Measurements from ENCODE around the gene RAB3GAP1. TPM values are rescaled to one million over a fixed set of nuclear protein-coding genes. Genes with fewer than 3 reads are reported as not detected.
"Not testable (repeated sequence)": the region's sequence is repeated elsewhere in the genome, so short reads cannot be mapped to it uniquely, and the experiment has no call there.

The RAB3GAP1 gene
- total RNA-seq, 4 donors from 2014 or later, result 40.8 to 56.2 (median 47.3) TPM

DNA sequence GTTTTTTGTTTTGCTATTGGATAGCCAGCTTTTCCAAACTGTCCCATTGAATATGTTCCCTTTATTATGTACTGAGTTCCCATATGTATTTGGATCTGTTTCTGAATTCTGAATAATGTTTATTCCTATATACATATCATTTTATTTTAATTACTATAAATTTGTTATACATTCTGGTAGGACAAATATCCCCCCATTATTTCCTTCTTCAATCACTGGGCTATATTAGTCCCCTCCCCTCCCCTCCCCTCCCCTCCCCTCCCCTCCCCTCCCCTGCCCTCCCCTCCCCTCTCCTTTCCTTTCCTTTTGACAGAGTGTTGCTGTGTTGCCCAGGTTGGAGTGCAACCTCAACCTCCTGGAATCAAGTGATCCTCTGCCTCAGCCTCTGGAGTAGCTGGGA, 26.3 kb downstream of the RAB3GAP1 start:
- TF ChIP-seq POLR2A (IDR thresholded peaks at IDR 0.05), result no peak
- TF ChIP-seq, protein P1, sequence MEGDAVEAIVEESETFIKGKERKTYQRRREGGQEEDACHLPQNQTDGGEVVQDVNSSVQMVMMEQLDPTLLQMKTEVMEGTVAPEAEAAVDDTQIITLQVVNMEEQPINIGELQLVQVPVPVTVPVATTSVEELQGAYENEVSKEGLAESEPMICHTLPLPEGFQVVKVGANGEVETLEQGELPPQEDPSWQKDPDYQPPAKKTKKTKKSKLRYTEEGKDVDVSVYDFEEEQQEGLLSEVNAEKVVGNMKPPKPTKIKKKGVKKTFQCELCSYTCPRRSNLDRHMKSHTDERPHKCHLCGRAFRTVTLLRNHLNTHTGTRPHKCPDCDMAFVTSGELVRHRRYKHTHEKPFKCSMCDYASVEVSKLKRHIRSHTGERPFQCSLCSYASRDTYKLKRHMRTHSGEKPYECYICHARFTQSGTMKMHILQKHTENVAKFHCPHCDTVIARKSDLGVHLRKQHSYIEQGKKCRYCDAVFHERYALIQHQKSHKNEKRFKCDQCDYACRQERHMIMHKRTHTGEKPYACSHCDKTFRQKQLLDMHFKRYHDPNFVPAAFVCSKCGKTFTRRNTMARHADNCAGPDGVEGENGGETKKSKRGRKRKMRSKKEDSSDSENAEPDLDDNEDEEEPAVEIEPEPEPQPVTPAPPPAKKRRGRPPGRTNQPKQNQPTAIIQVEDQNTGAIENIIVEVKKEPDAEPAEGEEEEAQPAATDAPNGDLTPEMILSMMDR (IDR thresholded peaks at IDR 0.05), result no peak
- no peak for TF ChIP-seq EP300 (IDR thresholded peaks at IDR 0.05)
- no peaks in the 10 kb centered on the region for H3K9me3 ChIP-seq
- no peaks in the 10 kb centered on the region for H3K27me3 ChIP-seq
- DNase-seq (ENCODE audit: low spot score in 2 of 2), result no peak
- no peak overlapping the region for H3K27ac ChIP-seq
- H3K4me3 ChIP-seq, result no peak overlapping the region
- H3K4me1 ChIP-seq, result no peaks in the 10 kb centered on the region
- peaks cover 0 to 33% (median 0%) of the 10 kb centered on the region in 3 donors for H3K36me3 ChIP-seq

DNA sequence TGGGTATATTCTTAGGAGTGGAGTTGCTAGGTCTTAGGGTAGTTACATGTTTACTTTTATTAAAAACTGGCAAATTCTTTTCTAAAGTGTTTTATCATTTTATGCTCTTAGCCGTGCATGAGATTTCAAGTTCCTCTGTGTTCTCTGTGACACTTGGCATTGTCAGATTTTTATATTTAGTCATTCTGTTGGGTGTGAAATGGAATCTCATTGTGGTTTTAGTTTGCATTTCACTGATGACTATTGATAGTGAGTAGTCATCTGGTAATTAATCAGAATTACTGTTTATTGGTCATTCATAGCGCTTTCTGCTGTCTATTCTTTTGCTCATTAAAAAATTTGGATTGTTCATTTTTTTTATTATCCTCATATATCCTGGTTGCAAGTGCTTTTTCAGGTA, 34.1 kb downstream of the RAB3GAP1 start:
- Histone ChIP-seq H3K36me3 (peaks cover 0 to 23% (median 0%) of the 10 kb centered on the region in 3 donors), H3K4me1 (no peaks in the 10 kb centered on the region), H3K4me3 (no peak overlapping the region), H3K27ac (no peak overlapping the region), H3K9me3 (peaks cover 0 to 10% (median 0%) of the 10 kb centered on the region in 4 donors), H3K27me3 (no peaks in the 10 kb centered on the region)
- WGBS, 2 donors, result 90 to 95% methylated on average over 2 of the region's 2 CpGs
- DNase-seq (ENCODE audit: low spot score in 2 of 2), result no peak
- no peak for TF ChIP-seq POLR2A (IDR thresholded peaks at IDR 0.05)
- no peak for TF ChIP-seq EP300 (IDR thresholded peaks at IDR 0.05)
- TF ChIP-seq, protein P1 (IDR thresholded peaks at IDR 0.05), result no peak

DNA sequence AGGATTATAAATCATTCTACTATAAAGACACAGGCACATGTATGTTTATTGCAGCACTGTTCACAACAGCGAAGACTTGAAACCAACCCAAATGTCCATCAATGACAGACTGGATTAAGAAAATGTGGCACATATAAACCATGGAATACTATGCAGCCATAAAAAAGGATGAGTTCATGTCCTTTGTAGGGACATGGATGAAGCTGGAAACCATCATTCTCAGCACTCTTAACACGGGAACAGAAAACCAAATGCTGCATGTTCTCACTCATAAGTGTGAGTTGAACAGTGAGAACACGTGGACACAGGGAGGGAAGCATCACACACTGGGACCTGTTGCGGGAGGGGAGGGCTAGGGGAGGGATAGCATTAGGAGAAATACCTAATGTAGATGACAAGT, 37.5 kb downstream of the RAB3GAP1 start:
- not testable (repeated sequence) for H3K27me3 ChIP-seq; H3K4me3 ChIP-seq; H3K27ac ChIP-seq; DNase-seq (ENCODE audit: low spot score in 2 of 2); H3K4me1 ChIP-seq
- whole genome bisulfite sequencing, 2 donors, result 93 to 98% methylated on average over 4 of the region's 4 CpGs
- Histone ChIP-seq H3K9me3 (peaks cover 0 to 10% (median 0%) of the 10 kb centered on the region in 4 donors), H3K36me3 (peaks cover 0 to 24% (median 0%) of the 10 kb centered on the region in 3 donors)

DNA sequence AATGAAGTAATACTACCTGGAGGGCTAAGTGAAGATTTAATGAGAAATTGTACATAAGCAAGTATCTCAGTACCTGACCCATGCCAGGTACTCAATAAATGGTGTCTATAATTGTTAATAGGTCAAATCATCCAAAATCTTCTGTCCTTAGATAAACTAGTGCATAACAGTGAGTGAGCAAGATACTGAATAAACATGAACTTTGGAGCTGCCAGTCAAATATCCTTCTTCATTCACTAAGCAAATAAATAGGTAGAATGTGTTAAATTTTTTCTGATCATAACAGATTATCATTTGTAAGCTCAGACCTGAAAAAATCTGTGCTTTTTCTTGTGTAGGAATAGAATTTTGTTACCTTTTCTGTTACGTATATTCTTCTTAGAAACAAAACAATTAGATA, 39.6 kb downstream of the RAB3GAP1 start:
- Histone ChIP-seq H3K27ac (no peak overlapping the region), H3K27me3 (no peaks in the 10 kb centered on the region), H3K4me1 (no peaks in the 10 kb centered on the region), H3K9me3 (peaks cover 0 to 10% (median 0%) of the 10 kb centered on the region in 4 donors), H3K4me3 (no peak overlapping the region), H3K36me3 (peaks cover 0 to 44% (median 0%) of the 10 kb centered on the region in 3 donors)
- TF ChIP-seq EP300 (IDR thresholded peaks at IDR 0.05) (no peak), POLR2A (IDR thresholded peaks at IDR 0.05) (no peak)
- TF ChIP-seq, protein P1 (IDR thresholded peaks at IDR 0.05), result no peak
- no peak for DNase-seq (ENCODE audit: low spot score in 2 of 2)
- 94 to 95% methylated on average over 1 of the region's 1 CpG for WGBS, 2 donors

DNA sequence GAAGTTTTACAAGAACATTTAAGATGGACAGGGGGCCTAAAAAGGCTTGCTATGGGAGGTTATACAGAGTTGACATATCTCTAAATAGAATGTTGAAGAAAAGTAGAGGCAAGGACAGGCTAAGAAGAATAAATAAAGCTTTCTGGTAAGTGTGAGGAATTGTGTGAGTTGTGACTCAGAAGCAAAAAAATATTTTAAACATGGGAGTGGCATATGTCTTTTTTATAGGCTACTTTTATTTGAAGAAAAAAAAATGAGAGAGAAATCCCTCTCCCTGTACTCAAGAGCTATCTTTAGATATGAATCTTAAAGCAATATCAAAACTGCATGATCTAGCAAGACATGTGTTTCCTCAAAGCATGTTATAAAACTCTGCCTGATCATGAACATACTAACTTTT, 41.1 kb downstream of the RAB3GAP1 start:
- Histone ChIP-seq H3K36me3 (peaks cover 0 to 54% (median 0%) of the 10 kb centered on the region in 3 donors), H3K9me3 (peaks cover 0 to 10% (median 0%) of the 10 kb centered on the region in 4 donors), H3K4me3 (no peak overlapping the region), H3K4me1 (no peaks in the 10 kb centered on the region), H3K27me3 (no peaks in the 10 kb centered on the region), H3K27ac (no peak overlapping the region)
- DNase-seq (ENCODE audit: low spot score in 2 of 2), result no peak
- TF ChIP-seq, protein P1 (IDR thresholded peaks at IDR 0.05), result no peak
- TF ChIP-seq EP300 (IDR thresholded peaks at IDR 0.05), result no peak
- no peak for TF ChIP-seq POLR2A (IDR thresholded peaks at IDR 0.05)

Data from tibial nerve (tissue), 4 donors.